OCI-LY1 (cell line): ENCODE measurements around the gene FMR1.
A peak's percentile ranks its signal among the peaks of the same experiment; 100 is the strongest.

ENCODE experiments used
- H2AFZ ChIP-seq: fragments of 200-600 bp; sonication (generic), shearing (Covaris generic); 2 replicates; pipeline ENCODE4 v1.6.0; 2014; ENCODE audit warnings: antibody characterized with exemption, mild to moderate bottlenecking, low read length
- H3F3A ChIP-seq: fragments of 200-600 bp; sonication (generic), shearing (Covaris generic); 2 replicates; pipeline ENCODE4 v1.6.0; 2014; ENCODE audit warnings: mild to moderate bottlenecking, antibody characterized with exemption, low read length, moderate library complexity; ENCODE audit not compliant: insufficient read depth
- H3K27ac ChIP-seq: fragments of 200-600 bp; sonication (generic); 2 replicates; pipeline ENCODE4 v1.5.1; 2014; ENCODE audit warnings: low read length, mixed run types, mild to moderate bottlenecking, low read depth; ENCODE audit not compliant: poor library complexity, severe bottlenecking
- H3K27me3 ChIP-seq: fragments of 200-600 bp; sonication (generic); 2 replicates; pipeline ENCODE4 v1.6.0; 2014; ENCODE audit warnings: antibody characterized with exemption, mild to moderate bottlenecking, low read length, moderate library complexity; ENCODE audit not compliant: insufficient read depth
- H3K36me3 ChIP-seq: fragments of 200-600 bp; sonication (generic); 2 replicates; pipeline ENCODE4 v1.6.1; 2014; ENCODE audit warnings: mild to moderate bottlenecking, antibody characterized with exemption, low read length, moderate library complexity, mixed read lengths; ENCODE audit not compliant: insufficient read depth
- H3K4me1 ChIP-seq: fragments of 200-600 bp; sonication (generic); 2 replicates; pipeline ENCODE4 v1.5.1; 2014; ENCODE audit warnings: mild to moderate bottlenecking, low read length, moderate library complexity; ENCODE audit not compliant: insufficient read depth, severe bottlenecking
- H3K4me2 ChIP-seq: fragments of 200-600 bp; sonication (generic), shearing (Covaris generic); 2 replicates; pipeline ENCODE4 v1.6.1; 2014; ENCODE audit warnings: low read length
- H3K4me3 ChIP-seq: fragments of 200-600 bp; sonication (generic); 2 replicates; pipeline ENCODE4 v1.5.1; 2014; ENCODE audit warnings: low read length, low read depth, mild to moderate bottlenecking, mixed read lengths; ENCODE audit not compliant: poor library complexity, severe bottlenecking
- H3K79me2 ChIP-seq: fragments of 200-600 bp; shearing (Covaris generic); 2 replicates; pipeline ENCODE4 v1.6.1; 2016; ENCODE audit warnings: mixed run types, low read length, mixed read lengths; ENCODE audit not compliant: insufficient read depth
- H3K9ac ChIP-seq: fragments of 200-600 bp; sonication (generic), shearing (Covaris generic); 2 replicates; pipeline ENCODE4 v1.6.1; 2014; ENCODE audit warnings: mild to moderate bottlenecking, low read length, mixed read lengths
- H3K9me2 ChIP-seq: fragments of 200-600 bp; sonication (generic), shearing (Covaris generic); 2 replicates; pipeline ENCODE4 v1.6.1; 2014; ENCODE audit warnings: low read depth, mild to moderate bottlenecking, low read length, mixed read lengths
- H3K9me3 ChIP-seq: fragments of 200-600 bp; shearing (Covaris generic); 2 replicates; pipeline ENCODE4 v1.6.1; 2014; ENCODE audit warnings: low read length, mixed read lengths
- H4K20me1 ChIP-seq: fragments of 200-600 bp; sonication (generic), shearing (Covaris generic); 2 replicates; pipeline ENCODE4 v1.6.0; 2016; ENCODE audit warnings: mild to moderate bottlenecking, low read length; ENCODE audit not compliant: insufficient read depth
- EZH2 ChIP-seq: fragments of 200-600 bp; sonication (generic), shearing (Covaris generic); IDR thresholded peaks from 2 replicates; pipeline ENCODE4 v1.8.0; 2017; ENCODE audit warnings: borderline replicate concordance, mixed run types, mild to moderate bottlenecking, antibody characterized with exemption, low read length, moderate library complexity, mixed read lengths
- TF ChIP-seq, protein P1 (sequence below): fragments of 200-600 bp; sonication (generic), shearing (Covaris generic); IDR thresholded peaks from 2 replicates; pipeline ENCODE4 v1.5.1; 2017; ENCODE audit warnings: mild to moderate bottlenecking, antibody characterized with exemption, low read length, moderate library complexity, mixed read lengths

The FMR1 gene

DNA sequence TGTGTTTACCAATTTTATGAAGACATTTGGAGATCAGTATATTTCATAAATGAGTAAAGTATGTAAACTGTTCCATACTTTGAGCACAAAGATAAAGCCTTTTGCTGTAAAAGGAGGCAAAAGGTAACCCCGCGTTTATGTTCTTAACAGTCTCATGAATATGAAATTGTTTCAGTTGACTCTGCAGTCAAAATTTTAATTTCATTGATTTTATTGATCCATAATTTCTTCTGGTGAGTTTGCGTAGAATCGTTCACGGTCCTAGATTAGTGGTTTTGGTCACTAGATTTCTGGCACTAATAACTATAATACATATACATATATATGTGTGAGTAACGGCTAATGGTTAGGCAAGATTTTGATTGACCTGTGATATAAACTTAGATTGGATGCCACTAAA, 1.9 kb downstream of the FMR1 start:
- Histone ChIP-seq H3K27ac (no peak overlapping the region), H4K20me1 (no peaks in the 10 kb centered on the region), H3F3A (no peaks in the 10 kb centered on the region), H3K79me2 (peaks cover 62% of the 10 kb centered on the region), H3K36me3 (no peaks in the 10 kb centered on the region), H3K9ac (peak overlapping the region; percentile 99), H3K4me1 (peaks cover 66% of the 10 kb centered on the region), H3K4me3 (peak overlapping the region; percentile 99), H3K27me3 (no peaks in the 10 kb centered on the region), H3K9me3 (no peaks in the 10 kb centered on the region), H3K4me2 (peak overlapping the region; percentile 93), H2AFZ (no peak overlapping the region), H3K9me2 (no peaks in the 10 kb centered on the region)
- TF ChIP-seq EZH2: no peak
- TF ChIP-seq, protein P1, sequence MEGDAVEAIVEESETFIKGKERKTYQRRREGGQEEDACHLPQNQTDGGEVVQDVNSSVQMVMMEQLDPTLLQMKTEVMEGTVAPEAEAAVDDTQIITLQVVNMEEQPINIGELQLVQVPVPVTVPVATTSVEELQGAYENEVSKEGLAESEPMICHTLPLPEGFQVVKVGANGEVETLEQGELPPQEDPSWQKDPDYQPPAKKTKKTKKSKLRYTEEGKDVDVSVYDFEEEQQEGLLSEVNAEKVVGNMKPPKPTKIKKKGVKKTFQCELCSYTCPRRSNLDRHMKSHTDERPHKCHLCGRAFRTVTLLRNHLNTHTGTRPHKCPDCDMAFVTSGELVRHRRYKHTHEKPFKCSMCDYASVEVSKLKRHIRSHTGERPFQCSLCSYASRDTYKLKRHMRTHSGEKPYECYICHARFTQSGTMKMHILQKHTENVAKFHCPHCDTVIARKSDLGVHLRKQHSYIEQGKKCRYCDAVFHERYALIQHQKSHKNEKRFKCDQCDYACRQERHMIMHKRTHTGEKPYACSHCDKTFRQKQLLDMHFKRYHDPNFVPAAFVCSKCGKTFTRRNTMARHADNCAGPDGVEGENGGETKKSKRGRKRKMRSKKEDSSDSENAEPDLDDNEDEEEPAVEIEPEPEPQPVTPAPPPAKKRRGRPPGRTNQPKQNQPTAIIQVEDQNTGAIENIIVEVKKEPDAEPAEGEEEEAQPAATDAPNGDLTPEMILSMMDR: no peak

DNA sequence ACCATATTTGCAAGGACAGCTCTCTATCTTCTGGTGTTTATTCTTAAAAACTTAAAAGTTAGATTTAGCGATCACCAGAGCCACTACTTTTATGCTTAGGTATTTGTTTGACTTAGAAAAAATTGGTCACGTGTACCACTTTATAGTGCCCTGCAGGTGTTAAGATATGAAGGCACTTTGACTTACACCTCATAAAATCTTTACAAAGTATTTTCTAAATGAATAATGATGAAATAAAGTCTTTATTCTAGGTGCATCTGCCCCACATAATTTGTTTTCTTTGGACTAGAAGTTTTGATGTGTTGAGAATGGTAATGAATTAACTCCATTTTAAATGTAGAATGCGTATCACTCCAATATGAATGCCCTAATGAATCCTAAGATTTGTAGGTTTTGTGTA, 2.9 kb downstream of the FMR1 start:
- Histone ChIP-seq H3K4me1 (peaks cover 68% of the 10 kb centered on the region), H3K4me3 (peak overlapping the region; percentile 99), H3K9ac (no peak overlapping the region; the same call in 1 of the 2 replicates), H3F3A (no peaks in the 10 kb centered on the region), H2AFZ (no peak overlapping the region), H3K27me3 (no peaks in the 10 kb centered on the region), H3K36me3 (no peaks in the 10 kb centered on the region), H3K27ac (no peak overlapping the region), H3K9me2 (no peaks in the 10 kb centered on the region), H3K4me2 (peak overlapping the region; percentile 93), H3K79me2 (peaks cover 72% of the 10 kb centered on the region), H3K9me3 (no peaks in the 10 kb centered on the region), H4K20me1 (no peaks in the 10 kb centered on the region)
- TF ChIP-seq EZH2: no peak
- TF ChIP-seq, protein P1: no peak

DNA sequence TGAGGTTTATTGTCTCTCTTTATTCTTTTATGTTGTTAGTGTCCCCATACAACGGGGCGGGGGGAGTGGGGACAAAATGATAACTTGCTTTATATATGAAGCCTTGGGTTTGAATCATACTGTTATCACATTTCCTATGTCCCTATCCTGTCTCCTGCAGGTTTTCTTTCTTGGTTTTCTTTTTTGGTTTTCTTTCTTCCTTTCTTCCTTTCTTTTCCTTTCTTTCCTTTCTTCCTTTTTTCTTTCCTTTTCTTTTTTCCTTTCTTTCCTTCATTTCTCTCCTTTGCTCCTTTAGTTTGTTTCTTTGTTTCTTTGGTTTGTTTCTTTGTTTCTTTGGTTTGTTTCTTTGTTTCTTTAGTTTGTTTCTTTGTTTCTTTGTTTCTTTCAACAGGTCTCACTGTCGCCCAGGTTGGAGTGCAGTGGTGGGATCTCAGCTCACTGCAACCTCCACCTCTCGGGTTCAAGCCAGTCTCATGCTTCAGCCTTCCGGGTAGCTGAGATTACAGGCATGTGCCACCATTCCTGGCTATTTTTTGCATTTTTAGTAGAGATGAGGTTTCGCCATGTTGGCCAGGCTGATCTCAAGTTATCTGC, 4.8 kb downstream of the FMR1 start:
- Histone ChIP-seq H2AFZ (no peak overlapping the region), H3K9ac (no peak overlapping the region), H3K4me2 (no peak overlapping the region), H3F3A (no peaks in the 10 kb centered on the region), H3K4me1 (peaks cover 59% of the 10 kb centered on the region), H4K20me1 (no peaks in the 10 kb centered on the region), H3K79me2 (peaks cover 91% of the 10 kb centered on the region), H3K27me3 (no peaks in the 10 kb centered on the region), H3K27ac (no peak overlapping the region), H3K9me2 (no peaks in the 10 kb centered on the region), H3K9me3 (no peaks in the 10 kb centered on the region), H3K36me3 (no peaks in the 10 kb centered on the region), H3K4me3 (no peak overlapping the region)
- no peak for TF ChIP-seq EZH2
- TF ChIP-seq, protein P1: no peak
